Neural progenitor cell (in vitro differentiated cells): Measurements from ENCODE around the gene LRP1B. TPM values are rescaled to one million over a fixed set of nuclear protein-coding genes. Genes with fewer than 3 reads are reported as not detected.

Source experiments
- DNase-seq: peaks from one replicate; pipeline ENCODE4 v3.0.0-alpha.2; 2016; ENCODE audit warnings: low spot score
- H2AFZ ChIP-seq: fragments of 200-600 bp; sonication (generic); replicated peaks from 2 replicates; pipeline ENCODE4 v1.6.1; 2016; ENCODE audit warnings: antibody characterized with exemption
- H3F3A ChIP-seq: fragments of 200-600 bp; sonication (generic); 2 replicates; pipeline ENCODE4 v1.6.1; 2016; ENCODE audit warnings: antibody characterized with exemption, low read depth
- H3K27ac ChIP-seq: fragments of 200-600 bp; sonication (generic); 2 replicates; pipeline ENCODE4 v1.5.1; 2016; ENCODE audit warnings: mild to moderate bottlenecking
- H3K27me3 ChIP-seq: fragments of 200-600 bp; sonication (generic); 2 replicates; pipeline ENCODE4 v1.6.1; 2016; ENCODE audit warnings: mild to moderate bottlenecking, moderate library complexity
- H3K36me3 ChIP-seq: fragments of 200-600 bp; sonication (generic); 2 replicates; pipeline ENCODE4 v1.5.1; 2016
- H3K4me1 ChIP-seq: fragments of 200-600 bp; sonication (generic); 2 replicates; pipeline ENCODE4 v1.6.1; 2016; ENCODE audit warnings: mixed run types
- H3K4me2 ChIP-seq: fragments of 200-600 bp; sonication (generic); 2 replicates; pipeline ENCODE4 v1.6.1; 2016
- H3K4me3 ChIP-seq: fragments of 200-600 bp; sonication (generic); 2 replicates; pipeline ENCODE4 v1.5.1; 2016
- H3K79me2 ChIP-seq: fragments of 200-600 bp; sonication (generic); 2 replicates; pipeline ENCODE4 v1.6.1; 2016; ENCODE audit warnings: low read depth
- H3K9ac ChIP-seq: fragments of 200-600 bp; sonication (generic); 2 replicates; pipeline ENCODE4 v1.6.1; 2016
- H3K9me3 ChIP-seq: fragments of 200-600 bp; sonication (generic); 2 replicates; pipeline ENCODE4 v1.5.1; 2016; ENCODE audit warnings: low read depth
- H4K20me1 ChIP-seq: fragments of 200-600 bp; sonication (generic); 2 replicates; pipeline ENCODE4 v1.6.1; 2016; ENCODE audit warnings: low read depth
- H3K27ac Mint-ChIP-seq: 3 replicates; pipeline ENCODE4 v1.8.0; 2021; ENCODE audit warnings: mixed read lengths
- H3K27me3 Mint-ChIP-seq: 2 replicates; pipeline ENCODE4 v1.8.0; 2022; ENCODE audit warnings: low read depth, mild to moderate bottlenecking, inconsistent platforms, moderate library complexity, mixed read lengths; ENCODE audit not compliant: insufficient read depth
- H3K36me3 Mint-ChIP-seq: 3 replicates; pipeline ENCODE4 v1.8.0; 2021; ENCODE audit warnings: mixed read lengths
- H3K4me1 Mint-ChIP-seq: 3 replicates; pipeline ENCODE4 v1.8.0; 2021; ENCODE audit warnings: mixed read lengths
- H3K4me3 Mint-ChIP-seq: 3 replicates; pipeline ENCODE4 v1.8.0; 2021; ENCODE audit warnings: mild to moderate bottlenecking, moderate library complexity, mixed read lengths
- H3K9me3 Mint-ChIP-seq: 3 replicates; pipeline ENCODE4 v1.8.0; 2020; ENCODE audit warnings: mixed read lengths
- EZH2 ChIP-seq: fragments of 200-600 bp; sonication (generic); IDR thresholded peaks from 2 replicates; pipeline ENCODE4 v1.6.1; 2017; ENCODE audit warnings: antibody characterized with exemption, mild to moderate bottlenecking, moderate library complexity
- EZH2phosphoT487 ChIP-seq: fragments of 200-600 bp; sonication (generic); IDR thresholded peaks from 2 replicates; pipeline ENCODE4 v1.6.1; 2017; ENCODE audit warnings: antibody characterized with exemption
- total RNA-seq: library from RNA; depleted of rRNA; stranded (reverse); fragments of >200 nt; gene quantifications from 2 replicates; pipeline ENCODE4 v1.2.3, GENCODE V29; 2015; ENCODE audit warnings: low replicate concordance
- TF ChIP-seq, protein P1 (sequence below): fragments of 200-600 bp; sonication (generic); IDR thresholded peaks from 2 replicates; pipeline ENCODE4 v1.5.1; 2017; ENCODE audit warnings: antibody characterized with exemption, mild to moderate bottlenecking

LRP1B gene
- total RNA-seq, 1 donor from 2014 or later, result not detected

DNA sequence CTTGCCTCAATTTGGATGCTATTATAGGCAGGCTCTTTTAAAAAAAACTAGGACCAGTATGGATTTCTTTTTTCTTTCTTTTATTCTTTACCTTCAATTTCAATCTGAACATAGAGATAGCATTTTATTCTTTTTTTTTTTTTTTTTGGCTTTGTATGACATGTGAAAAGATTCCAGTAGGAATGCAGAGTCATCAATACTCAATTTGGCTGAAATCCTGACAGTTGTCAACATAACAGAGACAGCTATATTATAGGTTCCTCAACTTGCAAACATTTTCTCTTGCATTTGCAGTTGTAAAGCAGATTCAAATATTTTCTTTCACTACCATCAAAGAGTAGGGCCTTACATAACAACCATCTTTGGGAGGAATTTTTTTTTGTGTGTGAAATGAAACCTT lies 334.4 kb downstream of the LRP1B start:
- no peaks in the 10 kb centered on the region for H3K79me2 ChIP-seq
- DNase-seq, result no peak
- H3K4me3 Mint-ChIP-seq, result no peak overlapping the region
- H3K9me3 ChIP-seq, result no peaks in the 10 kb centered on the region
- H3K27me3 Mint-ChIP-seq, result peaks cover 2% of the 10 kb centered on the region
- H3K27me3 ChIP-seq, result no peaks in the 10 kb centered on the region
- no peaks in the 10 kb centered on the region for H4K20me1 ChIP-seq
- H3K4me1 Mint-ChIP-seq, result no peaks in the 10 kb centered on the region
- no peak overlapping the region for H3K4me3 ChIP-seq
- H3K36me3 ChIP-seq, result no peaks in the 10 kb centered on the region
- H2AFZ ChIP-seq, result no peak overlapping the region
- TF ChIP-seq EZH2phosphoT487 (no peak), EZH2 (no peak)
- TF ChIP-seq, protein P1, sequence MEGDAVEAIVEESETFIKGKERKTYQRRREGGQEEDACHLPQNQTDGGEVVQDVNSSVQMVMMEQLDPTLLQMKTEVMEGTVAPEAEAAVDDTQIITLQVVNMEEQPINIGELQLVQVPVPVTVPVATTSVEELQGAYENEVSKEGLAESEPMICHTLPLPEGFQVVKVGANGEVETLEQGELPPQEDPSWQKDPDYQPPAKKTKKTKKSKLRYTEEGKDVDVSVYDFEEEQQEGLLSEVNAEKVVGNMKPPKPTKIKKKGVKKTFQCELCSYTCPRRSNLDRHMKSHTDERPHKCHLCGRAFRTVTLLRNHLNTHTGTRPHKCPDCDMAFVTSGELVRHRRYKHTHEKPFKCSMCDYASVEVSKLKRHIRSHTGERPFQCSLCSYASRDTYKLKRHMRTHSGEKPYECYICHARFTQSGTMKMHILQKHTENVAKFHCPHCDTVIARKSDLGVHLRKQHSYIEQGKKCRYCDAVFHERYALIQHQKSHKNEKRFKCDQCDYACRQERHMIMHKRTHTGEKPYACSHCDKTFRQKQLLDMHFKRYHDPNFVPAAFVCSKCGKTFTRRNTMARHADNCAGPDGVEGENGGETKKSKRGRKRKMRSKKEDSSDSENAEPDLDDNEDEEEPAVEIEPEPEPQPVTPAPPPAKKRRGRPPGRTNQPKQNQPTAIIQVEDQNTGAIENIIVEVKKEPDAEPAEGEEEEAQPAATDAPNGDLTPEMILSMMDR, result no peak
- H3K4me2 ChIP-seq, result no peak overlapping the region
- H3K36me3 Mint-ChIP-seq, result no peaks in the 10 kb centered on the region
- H3K9ac ChIP-seq, result no peak overlapping the region
- H3F3A ChIP-seq, result no peaks in the 10 kb centered on the region
- H3K4me1 ChIP-seq, result no peaks in the 10 kb centered on the region
- H3K27ac Mint-ChIP-seq, result no peak overlapping the region
- H3K27ac ChIP-seq, result no peak overlapping the region
- no peaks in the 10 kb centered on the region for H3K9me3 Mint-ChIP-seq

DNA sequence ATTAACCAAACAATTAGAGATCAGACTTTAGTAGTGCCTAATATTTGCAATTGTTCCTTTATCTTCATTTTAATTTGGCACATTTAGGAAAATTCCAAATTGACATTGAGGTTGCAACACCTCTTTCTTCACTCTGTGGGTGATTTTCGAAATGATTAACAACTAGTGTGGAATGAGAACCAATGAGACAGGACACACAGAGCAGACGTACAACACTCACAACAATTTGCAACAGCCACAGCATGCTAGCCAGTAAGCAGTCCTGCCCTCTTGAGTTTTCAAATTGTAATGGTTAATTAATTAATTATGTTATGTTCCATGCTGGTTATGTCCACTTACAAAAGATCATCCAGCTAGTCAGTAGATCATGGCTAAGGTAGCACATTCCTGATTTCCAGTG lies 339.3 kb downstream of the LRP1B start:
- Histone ChIP-seq H3K4me2 (no peak overlapping the region), H4K20me1 (no peaks in the 10 kb centered on the region), H3K4me1 (no peaks in the 10 kb centered on the region), H3K79me2 (no peaks in the 10 kb centered on the region), H3K27me3 (no peaks in the 10 kb centered on the region), H3K9me3 (no peaks in the 10 kb centered on the region), H3F3A (no peaks in the 10 kb centered on the region), H3K4me3 (no peak overlapping the region), H2AFZ (no peak overlapping the region), H3K27ac (no peak overlapping the region), H3K36me3 (no peaks in the 10 kb centered on the region), H3K9ac (no peak overlapping the region)
- no peak for DNase-seq
- Mint-ChIP-seq H3K36me3 (no peaks in the 10 kb centered on the region), H3K4me3 (no peak overlapping the region), H3K27ac (no peak overlapping the region), H3K27me3 (no peaks in the 10 kb centered on the region), H3K4me1 (no peaks in the 10 kb centered on the region), H3K9me3 (no peaks in the 10 kb centered on the region)
- TF ChIP-seq EZH2 (no peak), EZH2phosphoT487 (no peak)
- TF ChIP-seq, protein P1, result no peak

DNA sequence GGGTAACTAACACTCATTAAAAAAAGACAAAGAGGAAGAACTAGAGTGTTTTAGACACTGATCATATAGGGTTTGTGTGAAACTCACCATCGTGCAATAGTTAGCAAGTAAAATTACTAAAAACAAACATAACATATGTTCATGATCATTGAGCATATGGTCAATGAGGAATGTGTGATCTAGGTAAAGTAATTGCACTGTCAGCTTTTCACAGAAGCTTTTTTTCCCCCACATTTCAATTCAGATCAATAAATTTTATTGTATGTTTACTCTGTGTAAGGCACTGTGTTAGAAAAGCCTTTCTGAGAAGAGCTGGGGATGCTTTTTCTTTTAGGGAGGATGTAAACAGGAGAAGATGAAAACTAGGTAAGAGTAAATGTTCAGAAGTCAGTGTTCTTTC lies 348.2 kb downstream of the LRP1B start:
- DNase-seq, result no peak
- no peaks in the 10 kb centered on the region for H3K4me1 Mint-ChIP-seq
- no peaks in the 10 kb centered on the region for H3K9me3 Mint-ChIP-seq
- H3K4me3 Mint-ChIP-seq, result no peak overlapping the region
- no peak overlapping the region for H3K27ac Mint-ChIP-seq
- Histone ChIP-seq H2AFZ (no peak overlapping the region), H3K79me2 (no peaks in the 10 kb centered on the region), H3F3A (no peaks in the 10 kb centered on the region), H3K9ac (no peak overlapping the region), H3K27ac (no peak overlapping the region), H4K20me1 (no peaks in the 10 kb centered on the region), H3K36me3 (no peaks in the 10 kb centered on the region), H3K4me1 (no peaks in the 10 kb centered on the region), H3K4me2 (no peak overlapping the region), H3K4me3 (no peak overlapping the region), H3K27me3 (no peaks in the 10 kb centered on the region), H3K9me3 (no peaks in the 10 kb centered on the region)
- H3K36me3 Mint-ChIP-seq, result no peaks in the 10 kb centered on the region
- no peaks in the 10 kb centered on the region for H3K27me3 Mint-ChIP-seq
- TF ChIP-seq, protein P1, result no peak
- no peak for TF ChIP-seq EZH2
- TF ChIP-seq EZH2phosphoT487, result no peak
